CD4-positive, alpha-beta T cell treated with Interleukin-1 beta for 1 hour (primary cell): ENCODE results near the gene SMG6.
"Not testable (repeated sequence)": the region's sequence is repeated elsewhere in the genome, so short reads cannot be mapped to it uniquely, and the experiment has no call there.

Source experiments
- DNase-seq, 2 donors: peaks; one replicate each; pipeline ENCODE4 v3.0.0-alpha.2; 2020 to 2022

The SMG6 gene

GRCh38 chr17:2302778-2303203 is 794 bp downstream of the SMG6 start:
- peak in 1 of 2 donors; percentile 6 for DNase-seq

GRCh38 chr17:2299756-2300155 is 3.8 kb downstream of the SMG6 start:
- DNase-seq = no peak

- DNase-seq = no peak
Observed at GRCh38 chr17:2299136-2299535, 4.4 kb downstream of the SMG6 start.

GRCh38 chr17:2297023-2297422 is 6.6 kb downstream of the SMG6 start:
- no peak for DNase-seq

- no peak for DNase-seq
Observed at GRCh38 chr17:2295575-2295974, 8.0 kb downstream of the SMG6 start.

GRCh38 chr17:2292100-2292499 is 11.5 kb downstream of the SMG6 start:
- no peak for DNase-seq

- DNase-seq = no peak
Observed at GRCh38 chr17:2289878-2290478, 13.6 kb downstream of the SMG6 start.

- no peak for DNase-seq
Observed at GRCh38 chr17:2283302-2283701, 20.3 kb downstream of the SMG6 start.

- peak in 1 of 2 donors; percentile 75 for DNase-seq
Observed at GRCh38 chr17:2282297-2282873, 21.2 kb downstream of the SMG6 start.

- no peak for DNase-seq
Observed at GRCh38 chr17:2279707-2280106, 23.9 kb downstream of the SMG6 start.

GRCh38 chr17:2277429-2278170 is 26.0 kb downstream of the SMG6 start:
- DNase-seq = no peak

GRCh38 chr17:2275722-2276121 is 27.9 kb downstream of the SMG6 start:
- no peak for DNase-seq

GRCh38 chr17:2274414-2274813 is 29.2 kb downstream of the SMG6 start:
- DNase-seq = no peak

- DNase-seq = no peak
Observed at GRCh38 chr17:2271985-2272702, 31.4 kb downstream of the SMG6 start.

GRCh38 chr17:2267354-2267753 is 36.2 kb downstream of the SMG6 start:
- DNase-seq = no peak

- DNase-seq = no peak
Observed at GRCh38 chr17:2266865-2267228, 36.7 kb downstream of the SMG6 start.

- peak; percentile 83 to 87 for DNase-seq
Observed at GRCh38 chr17:2266045-2266864, 37.3 kb downstream of the SMG6 start.

- DNase-seq = not testable (repeated sequence)
Observed at GRCh38 chr17:2265166-2265565, 38.4 kb downstream of the SMG6 start.

- no peak for DNase-seq
Observed at GRCh38 chr17:2264067-2264860, 39.3 kb downstream of the SMG6 start.

GRCh38 chr17:2263183-2264066 is 40.2 kb downstream of the SMG6 start:
- DNase-seq = no peak

- DNase-seq = no peak
Observed at GRCh38 chr17:2262135-2262587, 41.4 kb downstream of the SMG6 start.
